Activated naive CD4-positive, alpha-beta T cell treated with anti-CD3 and anti-CD28 coated beads, Interleukin-2, amount 50 U/mL, for 72 hours (primary cell): ENCODE measurements around the gene UNC79. TPM values are rescaled to one million over a fixed set of nuclear protein-coding genes. Genes with fewer than 3 reads are reported as not detected.

Experiments
- ATAC-seq, 2 donors: fragments of 150-1000 bp; cut with Tn5 transposase; 2 replicates each; pipeline ENCODE4 v1.10.0; 2021; ENCODE audit warnings: mild to moderate bottlenecking in 2 of 2, moderate library complexity in 2 of 2
- DNase-seq, 2 donors: peaks; one replicate each; pipeline ENCODE4 v3.0.0; 2021 to 2022; ENCODE audit warnings: low spot score in 2 of 2
- H3K27ac Mint-ChIP-seq, 2 donors: one replicate each; pipeline ENCODE4 v1.8.0; 2022; ENCODE audit warnings: mild to moderate bottlenecking in 2 of 2, mixed read lengths in 2 of 2
- H3K36me3 Mint-ChIP-seq, 2 donors: one replicate each; pipeline ENCODE4 v1.8.0; 2022; ENCODE audit warnings: mixed read lengths in 2 of 2
- H3K9me3 Mint-ChIP-seq, 2 donors: one replicate each; pipeline ENCODE4 v1.8.0; 2022; ENCODE audit warnings: mixed read lengths in 2 of 2
- total RNA-seq, 2 donors: library from RNA; stranded (reverse); gene quantifications; one replicate each; pipeline ENCODE4 v1.2.3, GENCODE V29; 2022

UNC79 gene
- total RNA-seq, 2 donors from 2014 or later, result 0.02 TPM; not detected in 1

GRCh38 chr14:93757206-93757605 is 326.5 kb downstream of the UNC79 start:
- Mint-ChIP-seq H3K27ac (no peak overlapping the region), H3K9me3 (no peaks in the 10 kb centered on the region), H3K36me3 (no peaks in the 10 kb centered on the region)
- ATAC-seq, result no peak
- no peak for DNase-seq

Other genes starting within 250 kb of the UNC79 start
- 10 to 100 TPM; 14.9 to 19.8 TPM for gene MOAP1, start 246.0 kb upstream of the UNC79 start, total RNA-seq
- gene LYSET, start 245.6 kb upstream of the UNC79 start, total RNA-seq, result 10 to 100 TPM; 10.1 to 10.5 TPM
- 10 to 100 TPM in 1 of 2 donors, 1 to 10 TPM in 1; 4.1 to 13.8 TPM for gene GON7, start 223.9 kb upstream of the UNC79 start, total RNA-seq
- 10 to 100 TPM; 35.4 to 75.8 TPM for gene UBR7, start 223.7 kb upstream of the UNC79 start, total RNA-seq
- gene BTBD7, start 97.9 kb upstream of the UNC79 start, total RNA-seq, result 10 to 100 TPM in 1 of 2 donors, 1 to 10 TPM in 1; 9.7 to 16.5 TPM
- gene COX8C, start 83.8 kb upstream of the UNC79 start, total RNA-seq, result not detected